AG04449 (cell line): Measurements from ENCODE around the gene OR4Q2.
"Not testable (repeated sequence)": the region's sequence is repeated elsewhere in the genome, so short reads cannot be mapped to it uniquely, and the experiment has no call there.

Experiments
- CTCF ChIA-PET: fragments of 350-600 bp; formaldehyde crosslinking; extraction: SDS; loops from one replicate; lab custom pipeline; 2021; ENCODE audit warnings: antibody characterized with exemption; lab: Yijun Ruan, JAX
- POLR2A ChIA-PET: fragments of 400-600, 350-600 bp; formaldehyde crosslinking; extraction: SDS; loops from one replicate; lab custom pipeline; 2020; ENCODE audit warnings: antibody characterized with exemption, inconsistent platforms; lab: Yijun Ruan, JAX
- DNase-seq: peaks from one replicate; pipeline ENCODE4 v3.0.0-alpha.2; 2010; ENCODE audit warnings: low read depth, low spot score
- H3K4me3 ChIP-seq: 2 replicates; pipeline ENCODE4 v1.5.1; 2011; ENCODE audit warnings: low read depth, mild to moderate bottlenecking, control low read depth, low read length
- TF ChIP-seq, protein P1 (sequence below): IDR thresholded peaks from one replicate; pipeline ENCODE4 v1.5.1; 2011; ENCODE audit warnings: mild to moderate bottlenecking, moderate library complexity, low read length, control low read depth, inconsistent platforms; ENCODE audit not compliant: insufficient read depth; ENCODE audit errors: missing control alignments

Gene OR4Q2

DNA sequence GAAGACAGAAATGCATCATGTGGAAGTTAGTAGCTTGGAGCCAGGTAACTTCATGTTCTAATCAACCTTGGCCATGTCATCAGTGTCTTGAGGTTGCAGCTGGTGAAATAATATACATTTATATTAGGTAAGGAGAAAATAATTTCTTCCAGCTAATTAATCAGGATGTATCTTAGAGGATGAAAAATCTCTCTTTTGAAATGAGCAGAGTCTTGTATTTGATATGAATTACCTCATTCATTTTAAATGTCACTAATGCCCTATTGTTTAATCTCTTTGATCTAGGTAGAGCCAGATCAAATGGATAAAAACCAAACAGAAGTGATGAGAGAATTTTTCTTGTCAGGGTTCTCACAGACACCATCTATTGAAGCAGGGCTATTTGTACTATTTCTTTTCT is at the start of gene OR4Q2:
Gene OR4Q2 (plus strand): TSS at position 301 of the 400 bp plus-strand sequence.
- DNase-seq, result no peak
- ChIA-PET CTCF (no interaction called here), POLR2A (no interaction called here)
- TF ChIP-seq, protein P1, sequence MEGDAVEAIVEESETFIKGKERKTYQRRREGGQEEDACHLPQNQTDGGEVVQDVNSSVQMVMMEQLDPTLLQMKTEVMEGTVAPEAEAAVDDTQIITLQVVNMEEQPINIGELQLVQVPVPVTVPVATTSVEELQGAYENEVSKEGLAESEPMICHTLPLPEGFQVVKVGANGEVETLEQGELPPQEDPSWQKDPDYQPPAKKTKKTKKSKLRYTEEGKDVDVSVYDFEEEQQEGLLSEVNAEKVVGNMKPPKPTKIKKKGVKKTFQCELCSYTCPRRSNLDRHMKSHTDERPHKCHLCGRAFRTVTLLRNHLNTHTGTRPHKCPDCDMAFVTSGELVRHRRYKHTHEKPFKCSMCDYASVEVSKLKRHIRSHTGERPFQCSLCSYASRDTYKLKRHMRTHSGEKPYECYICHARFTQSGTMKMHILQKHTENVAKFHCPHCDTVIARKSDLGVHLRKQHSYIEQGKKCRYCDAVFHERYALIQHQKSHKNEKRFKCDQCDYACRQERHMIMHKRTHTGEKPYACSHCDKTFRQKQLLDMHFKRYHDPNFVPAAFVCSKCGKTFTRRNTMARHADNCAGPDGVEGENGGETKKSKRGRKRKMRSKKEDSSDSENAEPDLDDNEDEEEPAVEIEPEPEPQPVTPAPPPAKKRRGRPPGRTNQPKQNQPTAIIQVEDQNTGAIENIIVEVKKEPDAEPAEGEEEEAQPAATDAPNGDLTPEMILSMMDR, result no peak
- no peak within 1 kb of the TSS for H3K4me3 ChIP-seq

DNA sequence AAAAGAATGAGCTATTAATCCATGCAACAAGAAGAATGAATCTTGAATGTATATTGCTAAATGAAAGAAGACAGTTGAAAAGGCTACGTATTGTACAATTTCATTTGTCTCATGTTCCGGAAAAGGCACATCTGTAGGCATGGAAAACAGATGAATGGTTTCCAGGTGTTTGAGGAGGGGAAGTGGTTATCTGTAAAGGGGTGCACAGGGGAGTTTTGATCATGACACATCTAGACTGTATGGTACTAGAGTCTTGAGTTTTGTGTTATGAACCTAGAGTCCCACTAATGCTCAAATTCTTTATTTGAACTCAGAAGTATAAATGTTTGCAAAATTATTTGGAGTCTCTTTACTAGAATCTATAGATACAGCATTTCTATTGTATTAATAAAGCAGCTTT is 32.2 kb upstream of the OR4Q2 start:
- DNase-seq, CTCF ChIA-PET, POLR2A ChIA-PET: not testable (repeated sequence)

DNA sequence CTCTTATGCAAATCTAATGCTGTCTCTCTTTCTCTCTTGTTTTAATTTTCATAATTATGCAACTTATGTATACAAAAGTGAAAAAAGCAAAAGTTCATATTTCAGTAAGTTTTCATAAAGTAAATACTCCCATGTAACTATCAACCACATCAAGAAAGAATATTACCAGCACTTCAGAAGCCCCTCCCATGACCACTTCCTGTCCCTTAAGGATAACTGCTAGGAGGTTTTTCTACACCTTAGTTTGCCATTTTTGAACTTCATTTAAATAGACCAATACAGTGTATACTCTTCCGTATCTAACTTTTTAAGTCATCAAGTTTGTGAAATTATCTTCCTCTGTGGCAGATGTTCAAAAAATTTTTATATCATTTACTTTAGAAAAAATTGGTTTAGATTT is 27.1 kb upstream of the OR4Q2 start:
- H3K4me3 ChIP-seq, result no peak overlapping the region
- CTCF ChIA-PET, result no interaction called here
- POLR2A ChIA-PET, result no interaction called here
- TF ChIP-seq, protein P1, result no peak
- DNase-seq, result no peak

More for the DNA sequence above, 32.2 kb upstream of the OR4Q2 start:
- H3K4me3 ChIP-seq, result not testable (repeated sequence)

DNA sequence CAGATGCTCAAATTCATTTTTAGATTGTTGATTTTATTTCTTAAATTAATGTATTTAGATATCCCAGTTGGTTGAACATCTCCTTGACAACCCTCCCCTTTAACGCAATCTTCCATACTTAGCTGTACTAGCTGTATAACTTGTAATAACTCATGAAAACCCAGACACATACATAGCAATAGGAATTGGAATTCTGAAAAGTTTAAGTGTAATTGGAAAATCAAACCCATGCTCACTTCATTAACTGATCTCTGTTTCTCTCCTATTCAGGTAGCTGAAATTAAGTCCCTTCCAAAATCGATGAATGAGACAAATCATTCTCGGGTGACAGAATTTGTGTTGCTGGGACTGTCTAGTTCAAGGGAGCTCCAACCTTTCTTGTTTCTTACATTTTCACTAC is 26.7 kb upstream of the OR4Q2 start, which contains the start of gene OR4K15:
Gene OR4K15 (plus strand): TSS at position 301 of the 400 bp plus-strand sequence. CDS start 0 bp downstream, at position 301.
- ChIA-PET POLR2A (no interaction called here), CTCF (no interaction called here)
- no peak for DNase-seq
- TF ChIP-seq, protein P1, result no peak
- no peak within 1 kb of the TSS for H3K4me3 ChIP-seq

DNA sequence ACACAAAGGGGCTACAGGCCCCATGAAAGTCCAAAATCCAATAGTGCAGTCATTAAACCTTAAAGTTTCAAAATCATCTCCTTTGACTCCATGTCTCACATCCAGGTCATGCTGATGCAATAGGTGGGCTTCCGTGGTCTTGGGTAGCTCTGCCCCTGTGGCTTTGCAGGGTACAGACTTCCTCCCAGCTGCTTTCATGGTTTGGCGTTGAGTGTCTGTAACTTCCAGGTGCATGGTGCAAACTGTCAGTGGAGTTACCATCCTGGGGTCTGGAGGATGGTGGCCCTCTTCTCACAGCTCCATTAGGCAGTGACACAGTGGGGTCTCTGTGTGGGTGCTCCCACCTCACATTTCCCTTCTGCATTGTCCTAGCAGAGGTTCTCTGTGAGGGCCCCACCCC is 8.5 kb upstream of the OR4Q2 start:
- no peak for DNase-seq
- POLR2A ChIA-PET, result no interaction called here
- TF ChIP-seq, protein P1, result no peak
- no peak overlapping the region for H3K4me3 ChIP-seq
- CTCF ChIA-PET, result no interaction called here

DNA sequence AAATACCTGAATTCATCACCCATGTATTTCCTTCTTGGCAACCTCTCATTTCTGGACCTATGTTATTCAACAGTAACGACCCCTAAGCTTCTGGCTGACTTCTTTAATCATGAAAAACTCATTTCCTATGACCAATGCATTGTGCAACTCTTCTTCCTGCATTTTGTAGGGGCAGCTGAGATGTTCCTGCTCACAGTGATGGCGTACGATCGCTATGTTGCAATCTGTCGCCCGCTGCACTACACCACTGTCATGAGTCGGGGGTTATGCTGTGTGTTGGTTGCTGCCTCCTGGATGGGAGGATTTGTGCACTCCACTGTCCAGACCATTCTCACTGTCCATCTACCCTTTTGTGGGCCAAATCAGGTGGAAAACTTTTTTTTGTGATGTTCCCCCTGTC is 356 bp downstream of the OR4Q2 start:
- H3K4me3 ChIP-seq, result no peak overlapping the region

DNA sequence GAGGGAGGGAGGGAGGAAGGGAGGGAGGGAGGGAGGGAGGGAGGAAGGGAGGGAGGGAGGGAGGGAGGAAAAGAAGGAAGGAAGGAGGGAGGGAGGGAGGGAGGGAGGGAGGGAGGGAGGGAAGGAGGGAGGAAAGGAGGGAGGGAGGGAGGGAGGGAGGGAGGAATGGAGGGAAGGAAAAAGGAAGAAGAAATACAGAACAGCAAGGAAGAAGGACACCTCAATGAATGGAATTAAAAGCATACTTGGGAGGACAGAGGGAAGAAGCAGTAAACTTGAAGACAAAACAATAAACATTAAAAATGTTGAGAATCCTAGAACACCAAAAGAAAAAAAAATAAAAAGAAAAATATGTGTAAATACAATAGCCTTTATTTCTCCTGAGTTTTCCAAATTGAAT is 6.2 kb downstream of the OR4Q2 start:
- TF ChIP-seq, protein P1, result no peak
- H3K4me3 ChIP-seq, result no peak overlapping the region
- POLR2A ChIA-PET, result no interaction called here
- no peak for DNase-seq
- CTCF ChIA-PET, result no interaction called here

More for the DNA sequence above, 356 bp downstream of the OR4Q2 start:
- ChIA-PET CTCF (no interaction called here), POLR2A (no interaction called here)
- TF ChIP-seq, protein P1, result no peak
- no peak for DNase-seq
